OCI-LY7 (cell line): ENCODE data around the gene WFDC6. TPM values are rescaled to one million over a fixed set of nuclear protein-coding genes. Genes with fewer than 3 reads are reported as not detected.

Experiments
- BruUV-seq: library from RNA; stranded (reverse); fragments of 400-500 nt; replicated peaks from 2 replicates; lab custom pipeline; 2021; lab: Mats Ljungman, UMichigan
- CTCF ChIA-PET: fragments of 300-600 bp; sonication (Branson Sonifier 250); formaldehyde crosslinking; loops from one replicate; lab custom pipeline; 2022; ENCODE audit warnings: antibody characterized with exemption; ENCODE audit not compliant: unreplicated experiment; lab: Charles Lee
- POLR2A ChIA-PET: fragments of 300-600 bp; sonication (Branson Sonifier 250); formaldehyde crosslinking; loops from one replicate; lab custom pipeline; 2022; ENCODE audit warnings: antibody characterized with exemption; lab: Charles Lee
- DNase-seq: peaks from one replicate; pipeline ENCODE4 v3.0.0-alpha.2; 2015; ENCODE audit warnings: low spot score
- H2AFZ ChIP-seq: fragments of 200-600 bp; sonication (generic), shearing (Covaris generic); 2 replicates; pipeline ENCODE4 v1.6.1; 2014; ENCODE audit warnings: mild to moderate bottlenecking, antibody characterized with exemption, low read length, moderate library complexity
- H3K27ac ChIP-seq: fragments of 200-600 bp; sonication (generic); 2 replicates; pipeline ENCODE4 v1.5.1; 2014; ENCODE audit warnings: mixed run types, low read depth, mild to moderate bottlenecking, moderate library complexity, low read length, inconsistent platforms; ENCODE audit not compliant: poor library complexity, severe bottlenecking
- H3K36me3 ChIP-seq: fragments of 200-600 bp; sonication (generic); 2 replicates; pipeline ENCODE4 v1.6.1; 2014; ENCODE audit warnings: mild to moderate bottlenecking, antibody characterized with exemption, low read length, moderate library complexity, mixed read lengths; ENCODE audit not compliant: insufficient read depth
- H3K4me1 ChIP-seq: fragments of 200-600 bp; sonication (generic); 2 replicates; pipeline ENCODE4 v1.5.1; 2014; ENCODE audit warnings: mild to moderate bottlenecking, low read length; ENCODE audit not compliant: insufficient read depth, poor library complexity, severe bottlenecking
- H3K4me2 ChIP-seq: fragments of 200-600 bp; sonication (generic); 2 replicates; pipeline ENCODE4 v1.6.1; 2014; ENCODE audit warnings: mild to moderate bottlenecking, low read length
- H3K4me3 ChIP-seq: fragments of 200-600 bp; sonication (generic); 2 replicates; pipeline ENCODE4 v1.5.1; 2014; ENCODE audit warnings: mild to moderate bottlenecking, low read depth, low read length; ENCODE audit not compliant: poor library complexity, severe bottlenecking
- H3K79me2 ChIP-seq: fragments of 200-600 bp; sonication (generic); 2 replicates; pipeline ENCODE4 v1.6.1; 2016; ENCODE audit warnings: low read depth, mild to moderate bottlenecking, low read length, moderate library complexity, mixed read lengths; ENCODE audit not compliant: insufficient read depth
- H3K9me2 ChIP-seq: fragments of 200-600 bp; sonication (generic); 2 replicates; pipeline ENCODE4 v1.6.1; 2016; ENCODE audit warnings: mild to moderate bottlenecking, low read length, mixed read lengths; ENCODE audit not compliant: insufficient read depth
- H3K9me3 ChIP-seq: fragments of 200-600 bp; sonication (generic); 2 replicates; pipeline ENCODE4 v1.6.1; 2014; ENCODE audit warnings: mild to moderate bottlenecking, mixed run types, low read length, mixed read lengths
- H4K20me1 ChIP-seq: fragments of 200-600 bp; sonication (generic); 2 replicates; pipeline ENCODE4 v1.6.1; 2014; ENCODE audit warnings: mild to moderate bottlenecking, antibody characterized with exemption, low read length, moderate library complexity, mixed read lengths; ENCODE audit not compliant: insufficient read depth
- EZH2phosphoT487 ChIP-seq: fragments of 200-600 bp; sonication (generic); IDR thresholded peaks from 2 replicates; pipeline ENCODE4 v1.6.1; 2018; ENCODE audit warnings: low read depth, borderline replicate concordance, mild to moderate bottlenecking, mixed run types, antibody characterized with exemption, low read length, moderate library complexity, mixed read lengths
- intact Hi-C: fragments of 100-400 bp; cut with micrococcal nuclease; formaldehyde crosslinking; loops from one replicate; pipeline ENCODE4 v1.10.0; 2022; ENCODE audit not compliant: unreplicated experiment
- total RNA-seq, 2 experiments: library from RNA; depleted of rRNA in 1 of 2; stranded (reverse); fragments of >200 nt in 1 of 2; shearing (Covaris generic) in 1 of 2; gene quantifications; 2 replicates each; pipeline ENCODE4 v1.2.3, GENCODE V29; 2014 to 2022
- TF ChIP-seq, protein P1 (sequence below): fragments of 200-600 bp; sonication (generic); conservative IDR thresholded peaks from 2 replicates; pipeline ENCODE4 v1.5.1; 2014; ENCODE audit warnings: mild to moderate bottlenecking, antibody characterized with exemption, low read length, moderate library complexity, mixed read lengths

WFDC6 gene
- total RNA-seq, 2 experiments from 2014 or later = not detected

DNA sequence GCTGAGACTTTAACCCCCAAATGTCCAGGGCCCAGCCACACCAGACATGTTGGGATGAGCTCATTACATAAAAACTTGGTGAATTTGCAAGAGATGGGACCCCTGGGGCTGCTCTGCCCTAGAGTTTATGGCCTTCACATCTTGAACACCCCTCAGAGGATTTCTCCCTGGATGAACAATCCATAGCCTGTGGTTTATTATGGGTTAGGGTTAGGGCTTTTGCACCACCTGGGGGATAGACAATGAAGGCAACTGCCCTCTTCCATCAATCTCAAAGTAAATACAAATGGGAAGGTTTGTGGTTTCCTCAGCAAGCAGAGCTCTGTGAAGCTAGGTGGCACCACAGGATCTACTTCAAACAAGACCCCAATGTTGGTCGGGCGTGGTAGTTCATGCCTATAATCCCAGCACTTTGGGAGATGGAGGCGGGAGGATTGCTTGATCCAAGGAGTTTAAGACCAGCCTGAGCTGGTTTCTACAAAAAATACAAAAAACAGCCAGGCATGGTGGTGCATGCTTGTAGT is 41.2 kb downstream of the WFDC6 start:
- Histone ChIP-seq H3K4me2 (no peak overlapping the region), H3K27ac (no peak overlapping the region), H3K4me3 (no peak overlapping the region), H3K79me2 (no peaks in the 10 kb centered on the region), H3K4me1 (no peaks in the 10 kb centered on the region), H2AFZ (no peak overlapping the region), H3K9me3 (no peaks in the 10 kb centered on the region), H3K36me3 (no peaks in the 10 kb centered on the region), H3K9me2 (no peaks in the 10 kb centered on the region), H4K20me1 (no peaks in the 10 kb centered on the region)
- ChIA-PET CTCF (no interaction called here), POLR2A (no interaction called here)
- no TSS peak for BruUV-seq
- no peak for DNase-seq
- intact Hi-C loops = no loop called here
- TF ChIP-seq EZH2phosphoT487 = no peak
- TF ChIP-seq, protein P1, sequence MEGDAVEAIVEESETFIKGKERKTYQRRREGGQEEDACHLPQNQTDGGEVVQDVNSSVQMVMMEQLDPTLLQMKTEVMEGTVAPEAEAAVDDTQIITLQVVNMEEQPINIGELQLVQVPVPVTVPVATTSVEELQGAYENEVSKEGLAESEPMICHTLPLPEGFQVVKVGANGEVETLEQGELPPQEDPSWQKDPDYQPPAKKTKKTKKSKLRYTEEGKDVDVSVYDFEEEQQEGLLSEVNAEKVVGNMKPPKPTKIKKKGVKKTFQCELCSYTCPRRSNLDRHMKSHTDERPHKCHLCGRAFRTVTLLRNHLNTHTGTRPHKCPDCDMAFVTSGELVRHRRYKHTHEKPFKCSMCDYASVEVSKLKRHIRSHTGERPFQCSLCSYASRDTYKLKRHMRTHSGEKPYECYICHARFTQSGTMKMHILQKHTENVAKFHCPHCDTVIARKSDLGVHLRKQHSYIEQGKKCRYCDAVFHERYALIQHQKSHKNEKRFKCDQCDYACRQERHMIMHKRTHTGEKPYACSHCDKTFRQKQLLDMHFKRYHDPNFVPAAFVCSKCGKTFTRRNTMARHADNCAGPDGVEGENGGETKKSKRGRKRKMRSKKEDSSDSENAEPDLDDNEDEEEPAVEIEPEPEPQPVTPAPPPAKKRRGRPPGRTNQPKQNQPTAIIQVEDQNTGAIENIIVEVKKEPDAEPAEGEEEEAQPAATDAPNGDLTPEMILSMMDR = no peak

DNA sequence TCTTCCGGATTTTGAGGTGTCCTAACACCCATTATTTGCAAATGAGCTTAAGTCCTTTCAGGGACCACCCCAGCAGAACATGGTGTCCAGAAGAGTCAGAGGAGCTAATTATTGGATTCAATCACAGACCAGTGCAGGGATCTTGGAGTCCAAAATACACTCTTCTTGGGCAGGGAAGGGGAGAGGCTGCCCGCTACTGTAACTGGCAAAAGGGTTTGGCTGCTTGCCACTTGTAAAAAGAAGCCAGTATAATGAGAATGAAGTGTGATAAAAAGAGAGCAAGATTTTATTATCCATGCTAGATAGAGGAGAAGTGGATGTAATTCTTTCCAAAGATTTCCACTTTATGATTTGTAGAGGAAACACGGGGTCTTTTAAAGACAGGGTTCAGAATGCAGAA is 43.1 kb downstream of the WFDC6 start:
- DNase-seq = no peak
- Histone ChIP-seq H3K79me2 (no peaks in the 10 kb centered on the region), H3K27ac (no peak overlapping the region), H3K4me3 (no peak overlapping the region), H2AFZ (no peak overlapping the region), H3K9me2 (no peaks in the 10 kb centered on the region), H3K4me1 (no peaks in the 10 kb centered on the region), H3K36me3 (no peaks in the 10 kb centered on the region), H4K20me1 (no peaks in the 10 kb centered on the region), H3K9me3 (no peaks in the 10 kb centered on the region), H3K4me2 (no peak overlapping the region)
- intact Hi-C loops = no loop called here
- no TSS peak for BruUV-seq
- no peak for TF ChIP-seq EZH2phosphoT487
- TF ChIP-seq, protein P1 = no peak
- CTCF ChIA-PET = no interaction called here
- POLR2A ChIA-PET = no interaction called here

DNA sequence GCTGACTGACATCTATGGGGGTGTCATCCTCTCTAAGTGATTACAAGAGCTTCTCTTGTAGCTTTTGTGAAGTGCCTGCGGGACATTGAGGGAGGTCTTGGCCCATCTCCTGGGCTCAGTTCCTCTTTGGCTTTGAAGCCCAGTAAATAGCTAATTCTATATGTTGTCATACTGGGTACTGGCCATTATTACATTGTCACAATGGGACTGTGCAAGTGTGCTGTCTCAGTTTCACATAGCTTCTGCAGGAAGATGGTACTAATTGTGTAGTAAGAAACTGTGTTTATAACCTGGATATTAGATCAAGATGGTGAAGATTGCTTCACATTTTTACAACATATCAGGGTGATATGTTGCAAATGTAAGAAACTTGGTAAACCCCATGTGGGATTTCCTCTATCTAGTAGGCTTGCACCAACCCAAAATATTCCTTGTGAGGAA is 43.8 kb downstream of the WFDC6 start:
- TF ChIP-seq, protein P1 = no peak
- TF ChIP-seq EZH2phosphoT487 = no peak
- no peaks in the 10 kb centered on the region for H3K9me2 ChIP-seq
- no peak overlapping the region for H3K4me2 ChIP-seq
- H2AFZ ChIP-seq = no peak overlapping the region
- H3K79me2 ChIP-seq = no peaks in the 10 kb centered on the region
- intact Hi-C loops = no loop called here
- H3K27ac ChIP-seq = no peak overlapping the region
- no peak for DNase-seq
- ChIA-PET POLR2A (no interaction called here), CTCF (no interaction called here)
- H3K4me3 ChIP-seq = no peak overlapping the region
- H3K4me1 ChIP-seq = no peaks in the 10 kb centered on the region
- no peaks in the 10 kb centered on the region for H3K36me3 ChIP-seq
- no peaks in the 10 kb centered on the region for H3K9me3 ChIP-seq
- no peaks in the 10 kb centered on the region for H4K20me1 ChIP-seq
- BruUV-seq = no TSS peak
